GM21576 (cell line): ENCODE data around the gene MRRF.

Experiments used
- ATAC-seq: cut with Tn5 transposase; IDR thresholded peaks from one replicate; pipeline ENCODE4 v1.9.1; 2021; ENCODE audit warnings: mild to moderate bottlenecking, moderate library complexity; ENCODE audit not compliant: unreplicated experiment

Gene MRRF

DNA sequence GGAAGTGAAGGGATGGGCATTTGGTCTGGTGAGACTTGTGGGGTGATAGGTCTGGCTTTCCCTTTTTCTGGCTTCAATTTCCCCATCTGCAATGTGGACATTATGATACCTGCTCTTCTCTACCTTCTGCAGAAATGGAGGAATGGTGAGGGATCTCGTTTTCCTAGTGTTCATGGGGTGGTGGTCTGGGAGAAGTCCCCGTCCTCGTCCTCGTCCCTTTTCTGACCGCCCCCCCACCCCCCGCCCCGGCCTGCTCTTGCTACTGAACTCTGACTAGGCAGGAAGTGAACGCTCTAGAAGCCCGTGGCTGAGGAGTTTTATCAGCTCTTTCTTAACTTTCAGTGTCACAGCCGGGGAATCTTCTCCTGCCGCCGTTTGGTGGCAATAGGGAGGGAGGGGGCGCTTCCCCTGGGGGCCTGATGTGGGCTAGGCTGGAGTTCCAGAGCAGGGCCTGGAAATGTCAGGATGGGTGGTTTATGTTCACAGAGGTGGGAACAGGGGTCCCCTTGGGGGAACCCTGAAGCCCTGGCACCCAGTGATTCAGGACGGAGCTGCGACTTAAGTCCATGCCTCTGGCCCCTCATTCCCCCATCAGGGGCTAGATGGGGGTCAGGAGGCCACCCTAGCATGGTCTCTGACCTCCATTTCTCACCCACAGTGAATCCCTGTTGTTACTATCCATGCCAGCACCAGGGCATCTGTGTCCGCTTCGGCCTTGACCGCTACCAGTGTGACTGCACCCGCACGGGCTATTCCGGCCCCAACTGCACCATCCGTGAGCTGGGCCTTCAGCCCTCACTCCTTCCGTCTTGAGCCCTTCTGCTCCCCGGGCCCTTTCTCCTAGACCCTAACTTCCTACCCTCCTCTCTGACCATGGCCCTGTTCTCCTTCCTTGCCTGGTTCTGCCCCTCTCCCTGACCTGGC, 112.8 kb downstream of the MRRF start:
- ATAC-seq: no peak

DNA sequence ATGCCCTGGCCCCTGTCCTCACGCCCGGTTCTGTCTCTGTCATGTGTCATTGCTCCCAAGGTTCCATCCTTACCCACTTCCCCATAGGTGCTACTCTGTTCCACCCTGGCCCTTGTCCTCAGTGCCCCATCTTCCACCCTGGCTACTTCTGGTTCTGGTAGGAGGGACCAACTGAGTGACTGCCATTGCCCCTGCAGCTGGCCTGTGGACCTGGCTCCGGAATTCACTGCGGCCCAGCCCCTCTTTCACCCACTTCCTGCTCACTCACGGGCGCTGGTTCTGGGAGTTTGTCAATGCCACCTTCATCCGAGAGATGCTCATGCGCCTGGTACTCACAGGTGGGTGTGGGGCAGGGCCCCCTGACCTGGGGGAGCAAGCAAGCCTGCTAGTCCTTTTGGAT, 113.6 kb downstream of the MRRF start:
- ATAC-seq: no peak

DNA sequence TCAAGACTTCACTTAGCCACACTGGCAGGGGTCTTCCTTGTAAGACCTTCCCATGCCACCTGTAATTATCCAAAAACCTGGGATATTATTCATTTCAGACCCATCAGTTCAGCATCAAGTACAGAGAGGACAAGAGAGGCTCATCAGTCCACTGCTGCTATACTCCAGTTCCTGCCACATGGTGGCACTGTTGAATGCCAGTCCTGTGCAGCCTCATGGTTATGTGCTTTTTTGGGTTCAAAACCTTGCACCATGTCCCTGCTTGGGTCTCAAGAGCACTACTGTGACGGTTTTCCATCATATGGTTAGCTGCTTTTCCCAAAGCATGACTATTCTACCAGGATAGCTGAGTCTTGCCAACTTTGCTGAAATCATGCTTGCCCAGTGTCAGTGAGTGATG, 114.7 kb downstream of the MRRF start:
- ATAC-seq: no peak

DNA sequence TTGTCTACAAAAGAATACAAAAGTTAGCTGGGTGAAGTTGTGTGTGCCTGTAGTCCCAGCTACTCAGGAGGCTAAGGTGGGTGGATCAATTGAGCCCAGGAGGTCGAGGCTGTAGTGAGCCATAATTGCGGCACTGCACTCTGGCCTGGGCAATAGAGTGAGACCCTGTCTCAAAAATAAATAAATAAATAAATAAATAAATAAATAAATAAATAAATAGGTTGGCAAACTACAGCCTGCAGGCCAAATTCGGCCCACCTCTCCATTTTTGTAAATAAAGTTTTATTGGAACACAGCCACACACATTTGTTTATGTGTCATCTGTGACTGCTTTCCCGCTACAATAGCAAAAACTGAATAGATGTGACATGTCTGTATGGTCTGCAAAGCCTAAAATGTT, 115.6 kb downstream of the MRRF start:
- no peak for ATAC-seq
